SKM-1 treated with dmso at 0.1 percent for 144 hours (cell line): ENCODE measurements around the gene THBS2.

ENCODE experiments used
- DNase-seq: peaks from one replicate; lab custom pipeline; 2025; ENCODE audit not compliant: unreplicated experiment; lab: John Stamatoyannopoulos, UW

Gene THBS2

DNA sequence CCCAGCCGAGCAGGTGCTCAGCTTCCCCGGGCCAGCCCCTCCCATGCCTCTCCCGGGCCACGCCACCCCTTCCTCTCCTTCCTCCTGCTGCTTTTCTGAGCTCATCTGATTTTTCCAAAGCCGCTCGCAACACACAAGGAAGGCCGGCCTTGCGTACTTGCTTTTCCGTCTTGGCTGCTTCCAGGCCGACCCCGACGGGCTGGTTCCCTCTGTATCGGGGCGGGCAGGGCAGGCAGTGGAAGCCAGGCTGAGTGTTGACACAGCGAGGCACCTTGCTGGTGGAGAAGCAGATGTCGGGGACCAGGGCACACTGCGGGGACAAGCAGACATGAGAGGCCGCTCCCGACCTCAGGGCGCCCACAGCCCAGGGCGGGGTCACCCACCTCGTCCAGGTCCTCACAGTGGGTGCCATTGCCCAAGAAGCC lies 21.1 kb downstream of the THBS2 start:
- DNase-seq, result no peak

DNA sequence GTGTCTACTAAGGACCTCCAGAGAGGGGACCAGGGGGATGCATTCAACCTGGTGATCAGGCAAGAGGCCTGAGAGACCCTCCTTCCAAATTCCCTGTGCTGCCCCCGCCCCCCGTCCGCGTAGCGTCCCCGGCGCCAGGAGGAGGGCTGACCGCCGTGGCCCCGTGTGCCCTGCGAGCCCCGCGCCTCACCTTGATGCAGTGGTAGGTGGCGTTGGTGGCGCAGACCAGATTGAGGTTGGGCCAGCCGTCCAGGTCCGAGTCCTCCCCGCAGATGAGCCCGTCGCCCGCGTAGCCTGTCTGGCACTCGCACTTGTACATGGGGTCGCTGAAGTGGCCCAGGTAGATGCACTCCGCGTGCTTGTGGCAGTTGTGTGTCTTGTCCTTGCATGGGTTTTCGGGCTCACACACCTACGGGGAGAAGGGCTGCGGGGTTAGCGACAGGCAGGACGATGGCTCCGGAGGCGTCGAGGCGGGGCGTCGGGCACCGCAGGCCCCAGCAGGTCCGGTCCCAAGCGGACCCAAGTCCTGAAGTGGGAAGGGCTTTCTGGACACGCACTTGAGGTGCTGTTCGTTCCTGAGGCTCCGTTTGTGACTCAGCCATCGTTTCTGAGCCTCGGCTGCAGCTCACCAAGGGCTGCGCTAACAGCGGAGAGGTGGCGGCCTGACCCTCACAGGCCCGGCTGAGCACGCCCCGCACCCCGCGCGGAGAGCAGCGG lies 21.7 kb downstream of the THBS2 start:
- DNase-seq, result no peak

- DNase-seq, result no peak
Observed at GRCh38 chr6:169230946-169231789, 22.5 kb downstream of the THBS2 start.

DNA sequence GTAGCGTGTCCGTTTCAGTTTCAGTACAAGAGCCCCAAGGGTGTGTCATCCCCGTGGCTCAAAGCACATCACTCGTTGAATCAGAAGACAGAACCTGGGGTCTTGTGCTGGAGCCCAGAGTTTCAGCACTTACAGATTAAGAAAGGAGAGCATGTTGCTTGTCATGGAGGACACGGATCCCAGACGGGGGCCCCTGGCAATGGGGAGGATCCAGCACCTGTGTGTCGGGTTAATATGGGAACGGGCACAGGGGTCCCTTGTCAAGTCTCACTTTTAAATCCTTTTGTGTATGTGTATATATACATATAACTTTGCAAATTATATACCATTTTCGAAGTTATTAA lies 23.4 kb downstream of the THBS2 start:
- DNase-seq, result no peak

DNA sequence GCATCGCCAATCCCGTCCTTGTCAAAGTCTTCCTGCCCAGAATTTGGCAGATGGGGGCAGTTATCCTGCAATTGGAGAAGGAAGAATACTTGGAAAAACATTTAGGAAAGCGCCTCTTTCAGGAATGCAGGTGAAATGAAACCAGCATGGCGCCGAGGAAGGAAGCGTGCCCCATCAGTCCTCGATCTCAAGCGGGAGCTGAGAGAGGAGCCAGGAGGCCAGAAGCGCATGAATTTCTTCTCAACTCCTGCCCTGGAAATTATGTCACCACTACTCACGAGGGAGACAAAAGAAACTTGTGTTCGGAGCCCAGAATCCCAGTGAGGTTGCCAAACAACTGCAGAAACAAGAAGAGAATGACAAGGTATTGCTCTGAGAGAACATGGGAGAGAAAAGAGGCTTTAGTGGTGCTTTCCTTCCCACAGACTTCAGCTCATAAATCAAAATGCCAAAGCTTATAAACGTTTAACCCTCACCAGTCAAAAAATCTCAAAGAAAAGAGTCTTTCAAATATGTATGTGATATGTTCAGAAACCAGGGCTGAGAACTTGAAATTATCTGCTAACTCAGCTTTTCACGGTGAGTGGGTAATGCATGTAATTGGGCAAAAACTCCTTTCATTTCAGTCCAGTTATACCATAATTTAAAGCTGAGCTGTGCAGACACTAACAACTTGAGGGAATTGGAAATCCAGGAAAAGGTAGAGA lies 23.9 kb downstream of the THBS2 start:
- DNase-seq, result no peak

- DNase-seq, result no peak
Observed at GRCh38 chr6:169227116-169227515, 26.5 kb downstream of the THBS2 start.

DNA sequence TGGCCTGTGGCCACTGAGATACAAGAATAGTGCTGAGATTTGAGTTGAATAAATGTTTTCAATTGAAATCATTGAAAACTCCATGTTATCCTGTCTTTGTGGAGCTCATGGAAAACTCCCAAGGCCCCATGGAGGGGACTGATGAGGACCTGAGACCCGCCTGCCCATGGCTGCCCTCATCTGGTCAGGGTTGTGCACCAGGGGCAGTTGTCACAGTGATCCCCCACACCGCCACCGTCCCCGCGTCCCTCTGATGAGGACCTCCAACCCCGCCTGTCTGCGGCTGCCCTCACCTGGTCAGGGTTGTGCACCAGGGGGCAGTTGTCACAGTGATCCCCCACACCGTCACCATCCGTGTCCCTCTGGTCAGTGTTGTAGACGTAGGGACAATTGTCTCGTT lies 27.8 kb downstream of the THBS2 start:
- DNase-seq, result no peak

- no peak for DNase-seq
Observed at GRCh38 chr6:169225131-169225576, 28.5 kb downstream of the THBS2 start.

DNA sequence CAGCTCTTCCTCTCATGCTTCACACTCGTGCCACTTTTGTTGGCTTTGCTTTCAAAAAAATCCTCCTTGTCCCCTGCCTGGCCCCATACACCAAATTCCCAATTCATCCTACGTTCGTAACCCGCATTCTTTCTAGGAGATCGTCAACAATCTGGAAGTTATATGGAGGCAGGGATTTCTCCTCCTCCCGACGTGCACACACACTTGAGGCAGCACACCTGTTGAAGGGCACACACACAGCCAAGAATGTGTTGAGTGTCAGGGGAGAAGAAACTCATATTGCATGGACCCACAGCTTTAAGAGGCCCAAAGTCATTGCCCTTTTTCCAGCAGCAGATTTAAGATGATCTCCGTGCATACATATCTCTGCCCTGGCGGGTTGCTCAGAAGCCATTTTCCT lies 28.9 kb downstream of the THBS2 start:
- no peak for DNase-seq

DNA sequence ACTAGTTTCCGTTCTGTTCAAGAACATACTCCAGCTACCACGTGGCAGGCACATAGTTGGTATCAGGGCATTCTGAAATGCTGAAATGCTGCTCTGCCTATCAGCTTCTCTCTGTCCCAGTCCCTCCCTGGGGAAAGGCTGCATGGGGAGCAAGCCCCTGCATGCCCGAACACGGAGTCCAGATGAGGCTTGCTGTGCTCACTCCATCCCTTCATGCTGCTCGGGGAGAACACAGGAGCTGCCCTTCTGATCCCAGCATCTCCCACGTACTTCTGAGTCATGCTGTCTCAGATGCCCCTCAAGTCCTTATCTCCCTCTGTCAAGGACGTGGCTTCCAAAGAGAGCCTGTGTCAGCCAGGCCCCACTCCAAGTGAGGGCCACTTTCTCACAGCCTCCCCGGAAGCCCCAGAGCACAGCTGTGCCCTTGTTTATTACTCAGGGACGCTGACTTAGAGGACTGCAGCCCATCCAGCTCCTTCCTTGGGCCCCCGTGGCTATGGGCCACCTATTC lies 29.4 kb downstream of the THBS2 start:
- no peak for DNase-seq

- DNase-seq, result no peak
Observed at GRCh38 chr6:169223006-169223405, 30.6 kb downstream of the THBS2 start.

GRCh38 chr6:169222126-169222525 lies 31.5 kb downstream of the THBS2 start:
- no peak for DNase-seq

GRCh38 chr6:169221264-169221663 lies 32.4 kb downstream of the THBS2 start:
- DNase-seq, result no peak

- DNase-seq, result no peak
Observed at GRCh38 chr6:169220068-169220964, 33.3 kb downstream of the THBS2 start.

DNA sequence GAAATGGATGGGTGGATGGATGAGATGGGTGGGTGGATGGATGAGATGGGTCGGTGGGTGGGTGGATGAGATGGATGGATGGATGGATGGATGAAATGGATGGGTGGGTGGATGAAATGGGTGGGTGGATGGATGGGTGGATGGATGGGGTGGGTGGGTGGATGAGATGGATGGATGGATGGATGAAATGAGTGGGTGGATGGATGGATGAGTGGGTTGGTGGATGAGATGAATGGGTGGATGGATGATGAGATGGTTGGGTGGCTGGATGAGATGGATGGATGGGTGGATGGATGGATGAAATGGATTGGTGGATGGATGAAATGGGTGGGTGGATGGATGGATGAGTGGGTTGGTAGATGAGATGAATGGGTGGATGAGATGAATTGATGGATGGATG lies 35.7 kb downstream of the THBS2 start:
- no peak for DNase-seq

DNA sequence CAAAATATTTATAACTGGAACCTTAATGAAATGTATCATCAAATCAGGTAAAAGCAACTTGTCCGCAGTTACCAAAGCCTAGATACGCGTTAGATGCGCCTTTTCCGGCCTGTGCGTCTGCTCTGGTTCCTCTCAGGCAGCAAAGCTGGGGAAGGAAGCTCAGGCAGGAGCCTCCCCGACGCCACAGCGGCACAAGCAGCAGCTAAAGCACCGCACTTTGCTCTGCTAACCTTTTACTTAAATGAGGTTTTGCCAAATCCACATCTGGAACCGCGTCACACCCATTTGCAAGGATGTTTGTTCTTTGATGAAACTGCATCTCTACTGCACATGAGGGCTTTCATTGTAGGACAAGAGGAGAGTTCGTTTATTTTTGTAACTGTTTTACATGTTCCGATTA lies 36.8 kb downstream of the THBS2 start:
- DNase-seq, result no peak

DNA sequence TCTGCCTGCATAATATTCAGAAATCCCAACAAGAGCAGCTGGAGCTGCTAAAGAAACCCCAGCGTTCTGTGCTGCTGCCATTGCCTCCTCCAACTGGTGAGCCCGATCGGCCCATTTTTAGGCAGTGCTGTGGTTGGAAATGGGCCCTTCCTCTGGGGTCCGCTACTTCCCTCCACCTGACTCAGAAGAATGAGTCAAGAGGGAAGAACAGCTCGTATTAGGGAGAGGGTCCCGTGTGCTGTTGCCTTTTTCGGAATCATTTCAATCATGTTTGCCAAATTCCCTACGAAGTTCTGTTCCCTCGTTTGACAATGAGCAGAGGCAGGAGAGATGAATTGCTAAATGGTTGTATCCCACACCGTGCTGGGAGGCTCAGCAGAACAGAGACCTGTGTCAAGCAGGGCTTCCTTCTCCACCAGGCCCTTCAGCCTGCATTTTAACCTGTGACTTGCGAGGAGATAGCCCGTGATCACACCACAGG lies 38.4 kb downstream of the THBS2 start:
- DNase-seq, result no peak

- DNase-seq, result peak; percentile 86
Observed at GRCh38 chr6:169214789-169215188, 38.9 kb downstream of the THBS2 start.

DNA sequence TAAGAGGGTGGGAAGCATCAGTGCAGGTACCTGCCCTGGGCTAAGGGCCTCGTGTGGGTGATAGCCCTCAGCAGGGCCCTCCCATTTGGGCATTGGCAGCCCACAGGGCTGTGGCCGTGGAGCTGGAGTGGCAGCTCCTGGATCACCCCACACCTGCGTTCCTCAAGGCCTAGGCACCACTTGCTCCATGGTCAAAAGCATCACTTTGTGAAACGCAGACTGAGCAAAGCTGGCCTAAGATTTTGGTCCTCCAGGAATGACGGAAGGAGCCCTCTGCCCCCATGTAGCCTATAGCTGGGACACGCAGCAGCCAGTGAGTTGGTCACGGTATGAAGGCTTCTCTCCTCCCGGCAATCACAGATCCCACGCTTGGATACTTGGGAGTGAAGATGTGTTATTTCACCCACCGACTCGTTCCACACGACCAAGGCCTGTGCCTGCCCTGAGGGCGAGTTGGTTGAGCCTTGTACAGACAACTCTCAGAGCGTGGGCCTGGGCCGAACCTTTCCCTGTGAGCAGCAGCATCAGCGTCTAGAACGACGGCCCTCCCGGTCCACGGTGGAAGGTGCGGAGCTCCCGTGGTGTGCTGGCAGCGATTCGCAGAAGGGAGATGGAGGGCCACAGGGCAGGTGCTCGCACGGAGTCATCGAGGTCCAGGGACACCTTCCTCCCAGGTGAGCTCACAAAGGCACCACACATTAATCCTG lies 39.7 kb downstream of the THBS2 start:
- no peak for DNase-seq
